IPS-NIHi7 (cell line): ENCODE data around the gene RTN4R.

Experiments used
- DNase-seq: peaks from one replicate; pipeline ENCODE4 v3.0.0; 2012; ENCODE audit warnings: mixed read lengths; ENCODE audit errors: extremely low spot score

Gene RTN4R

GRCh38 chr22:20229916-20230775 is 38.0 kb downstream of the RTN4R start:
- DNase-seq, result no peak

- no peak for DNase-seq
Observed at GRCh38 chr22:20228939-20229272, 39.2 kb downstream of the RTN4R start.

- DNase-seq, result no peak
Observed at GRCh38 chr22:20228055-20228938, 39.8 kb downstream of the RTN4R start.

GRCh38 chr22:20227363-20227762 is 40.8 kb downstream of the RTN4R start:
- no peak for DNase-seq

GRCh38 chr22:20226760-20227350 is 41.3 kb downstream of the RTN4R start:
- DNase-seq, result no peak

GRCh38 chr22:20226077-20226716 is 41.9 kb downstream of the RTN4R start:
- DNase-seq, result peak; percentile 46

GRCh38 chr22:20225693-20225966 is 42.5 kb downstream of the RTN4R start:
- DNase-seq, result no peak

GRCh38 chr22:20224917-20225692 is 43.0 kb downstream of the RTN4R start:
- DNase-seq, result no peak

GRCh38 chr22:20224256-20224626 is 43.9 kb downstream of the RTN4R start:
- DNase-seq, result no peak

GRCh38 chr22:20223421-20224255 is 44.5 kb downstream of the RTN4R start:
- DNase-seq, result no peak

GRCh38 chr22:20222764-20223420 is 45.2 kb downstream of the RTN4R start:
- DNase-seq, result no peak

GRCh38 chr22:20221421-20222340 is 46.4 kb downstream of the RTN4R start:
- no peak for DNase-seq

- no peak for DNase-seq
Observed at GRCh38 chr22:20220629-20221026, 47.5 kb downstream of the RTN4R start.

- DNase-seq, result no peak
Observed at GRCh38 chr22:20219667-20220628, 48.2 kb downstream of the RTN4R start.

GRCh38 chr22:20218987-20219386 is 49.1 kb downstream of the RTN4R start:
- DNase-seq, result no peak

- DNase-seq, result no peak
Observed at GRCh38 chr22:20218326-20218872, 49.7 kb downstream of the RTN4R start.

- DNase-seq, result no peak
Observed at GRCh38 chr22:20217563-20217962, 50.6 kb downstream of the RTN4R start.
